ENCODE data around the gene DIPK1C.

GRCh38 chr18:74468547-74469061 lies 11.5 kb upstream of the DIPK1C start:
- TF ChIP-seq, protein P1, sequence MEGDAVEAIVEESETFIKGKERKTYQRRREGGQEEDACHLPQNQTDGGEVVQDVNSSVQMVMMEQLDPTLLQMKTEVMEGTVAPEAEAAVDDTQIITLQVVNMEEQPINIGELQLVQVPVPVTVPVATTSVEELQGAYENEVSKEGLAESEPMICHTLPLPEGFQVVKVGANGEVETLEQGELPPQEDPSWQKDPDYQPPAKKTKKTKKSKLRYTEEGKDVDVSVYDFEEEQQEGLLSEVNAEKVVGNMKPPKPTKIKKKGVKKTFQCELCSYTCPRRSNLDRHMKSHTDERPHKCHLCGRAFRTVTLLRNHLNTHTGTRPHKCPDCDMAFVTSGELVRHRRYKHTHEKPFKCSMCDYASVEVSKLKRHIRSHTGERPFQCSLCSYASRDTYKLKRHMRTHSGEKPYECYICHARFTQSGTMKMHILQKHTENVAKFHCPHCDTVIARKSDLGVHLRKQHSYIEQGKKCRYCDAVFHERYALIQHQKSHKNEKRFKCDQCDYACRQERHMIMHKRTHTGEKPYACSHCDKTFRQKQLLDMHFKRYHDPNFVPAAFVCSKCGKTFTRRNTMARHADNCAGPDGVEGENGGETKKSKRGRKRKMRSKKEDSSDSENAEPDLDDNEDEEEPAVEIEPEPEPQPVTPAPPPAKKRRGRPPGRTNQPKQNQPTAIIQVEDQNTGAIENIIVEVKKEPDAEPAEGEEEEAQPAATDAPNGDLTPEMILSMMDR (IDR thresholded peaks at IDR 0.05) = no peak
- no peak for TF ChIP-seq ZFX (IDR thresholded peaks at IDR 0.05; ENCODE audit: borderline replicate concordance)

Data from 22Rv1 (cell line).